Nephron (organoid): Measurements from ENCODE around the gene GAL3ST2.

Experiments used
- H3K27ac Mint-ChIP-seq, 3 experiments: 2 replicates each; pipeline ENCODE4 v1.8.0; 2020; ENCODE audit warnings: mixed read lengths in 3 of 3, mild to moderate bottlenecking in 2 of 3, moderate library complexity in 1 of 3
- H3K27me3 Mint-ChIP-seq: 2 replicates; pipeline ENCODE4 v1.8.0; 2021; ENCODE audit warnings: low read depth, mild to moderate bottlenecking, moderate library complexity, mixed read lengths
- H3K36me3 Mint-ChIP-seq: 2 replicates; pipeline ENCODE4 v1.8.0; 2020; ENCODE audit warnings: low read depth, mixed read lengths
- H3K4me1 Mint-ChIP-seq: 2 replicates; pipeline ENCODE4 v1.8.0; 2020; ENCODE audit warnings: mixed read lengths
- H3K4me3 Mint-ChIP-seq, 3 experiments: 2 replicates each; pipeline ENCODE4 v1.8.0; 2020; ENCODE audit warnings: mild to moderate bottlenecking in 3 of 3, mixed read lengths in 3 of 3, moderate library complexity in 2 of 3
- H3K9me3 Mint-ChIP-seq: 2 replicates; pipeline ENCODE4 v1.8.0; 2020; ENCODE audit warnings: mixed read lengths
- CTCF ChIP-seq, 3 experiments: fragments of 200-600 bp; sonication (generic); IDR thresholded peaks; one replicate each; pipeline ENCODE4 v1.5.0; 2021; ENCODE audit warnings: antibody characterized with exemption in 3 of 3; ENCODE audit not compliant: unreplicated experiment in 3 of 3

GAL3ST2 gene

GRCh38 chr2:241810307-241811200, 33.9 kb downstream of the GAL3ST2 start:
- Mint-ChIP-seq H3K27me3 (no peaks in the 10 kb centered on the region), H3K27ac (peak overlapping the region in 1 of 3 experiments; percentile 99), H3K9me3 (no peaks in the 10 kb centered on the region), H3K4me1 (peaks cover 15% of the 10 kb centered on the region), H3K36me3 (no peaks in the 10 kb centered on the region), H3K4me3 (no peak overlapping the region)
- TF ChIP-seq CTCF (IDR thresholded peaks at IDR 0.05; ENCODE audit: unreplicated experiment in 3 of 3), result no peak

- TF ChIP-seq CTCF (IDR thresholded peaks at IDR 0.05; ENCODE audit: unreplicated experiment in 3 of 3), result no peak
- peaks cover 15% of the 10 kb centered on the region for H3K4me1 Mint-ChIP-seq
- no peaks in the 10 kb centered on the region for H3K27me3 Mint-ChIP-seq
- no peaks in the 10 kb centered on the region for H3K9me3 Mint-ChIP-seq
- H3K4me3 Mint-ChIP-seq, result no peak overlapping the region
- H3K36me3 Mint-ChIP-seq, result no peaks in the 10 kb centered on the region
- H3K27ac Mint-ChIP-seq, result no peak overlapping the region
Observed at GRCh38 chr2:241811201-241811951, 34.8 kb downstream of the GAL3ST2 start.

- Mint-ChIP-seq H3K27me3 (no peaks in the 10 kb centered on the region), H3K9me3 (no peaks in the 10 kb centered on the region), H3K4me1 (peaks cover 15% of the 10 kb centered on the region), H3K27ac (no peak overlapping the region), H3K4me3 (no peak overlapping the region), H3K36me3 (no peaks in the 10 kb centered on the region)
- no peak for TF ChIP-seq CTCF (IDR thresholded peaks at IDR 0.05; ENCODE audit: unreplicated experiment in 3 of 3)
Observed at GRCh38 chr2:241811952-241812729, 35.5 kb downstream of the GAL3ST2 start.

- peaks cover 3% of the 10 kb centered on the region for H3K27me3 Mint-ChIP-seq
- no peak overlapping the region for H3K4me3 Mint-ChIP-seq
- no peak overlapping the region for H3K27ac Mint-ChIP-seq
- no peak for TF ChIP-seq CTCF (IDR thresholded peaks at IDR 0.05; ENCODE audit: unreplicated experiment in 3 of 3)
- no peaks in the 10 kb centered on the region for H3K9me3 Mint-ChIP-seq
- H3K4me1 Mint-ChIP-seq, result peaks cover 19% of the 10 kb centered on the region
- H3K36me3 Mint-ChIP-seq, result no peaks in the 10 kb centered on the region
Observed at GRCh38 chr2:241812730-241813643, 36.4 kb downstream of the GAL3ST2 start.
